ENCODE measurements around the gene SMIM20.

GRCh38 chr4:25976780-25977179 is 62.8 kb downstream of the SMIM20 start:
- TF ChIP-seq CTCF (conservative IDR thresholded peaks at IDR 0.05; ENCODE audit: low read depth, low read length) (no peak), MAFK (IDR thresholded peaks at IDR 0.05; ENCODE audit: low read depth, low read length) (no peak), MAZ (IDR thresholded peaks at IDR 0.05; ENCODE audit: borderline replicate concordance, low read depth, low read length) (no peak), MXI1 (IDR thresholded peaks at IDR 0.05; ENCODE audit: borderline replicate concordance, low read depth, low read length) (no peak), SMC3 (IDR thresholded peaks at IDR 0.05; ENCODE audit: low read depth, low read length) (no peak), POLR2A (IDR thresholded peaks at IDR 0.05; ENCODE audit: low read depth, low read length) (no peak), RFX5 (IDR thresholded peaks at IDR 0.05; ENCODE audit: low read depth, low read length) (no peak), FOS (IDR thresholded peaks at IDR 0.05; ENCODE audit: low read depth, low read length) (no peak), ELK1 (IDR thresholded peaks at IDR 0.05; ENCODE audit: borderline replicate concordance, low read depth, low read length) (no peak), USF2 (IDR thresholded peaks at IDR 0.05; ENCODE audit: low read depth, low read length) (no peak), NFE2L2 (IDR thresholded peaks at IDR 0.05; ENCODE audit: low read depth, low read length) (no peak), CEBPB (IDR thresholded peaks at IDR 0.05; ENCODE audit: low read depth, low read length) (no peak), RAD21 (IDR thresholded peaks at IDR 0.05; ENCODE audit: low read length) (no peak), RCOR1 (IDR thresholded peaks at IDR 0.05; ENCODE audit: insufficient replicate concordance, low read length) (no peak)

Data from IMR-90 (cell line).